GM19463 (cell line): ENCODE data around the gene ZNF536.
"Not testable (repeated sequence)": the region's sequence is repeated elsewhere in the genome, so short reads cannot be mapped to it uniquely, and the experiment has no call there.

Experiments used
- ATAC-seq: cut with Tn5 transposase; IDR thresholded peaks from one replicate; pipeline ENCODE4 v1.9.1; 2021; ENCODE audit warnings: mild to moderate bottlenecking, moderate library complexity; ENCODE audit not compliant: unreplicated experiment

The ZNF536 gene

GRCh38 chr19:30408734-30409301 lies 36.6 kb downstream of the ZNF536 start:
- ATAC-seq = no peak

- no peak for ATAC-seq
Measured at GRCh38 chr19:30411714-30412113, 39.5 kb downstream of the ZNF536 start.

DNA sequence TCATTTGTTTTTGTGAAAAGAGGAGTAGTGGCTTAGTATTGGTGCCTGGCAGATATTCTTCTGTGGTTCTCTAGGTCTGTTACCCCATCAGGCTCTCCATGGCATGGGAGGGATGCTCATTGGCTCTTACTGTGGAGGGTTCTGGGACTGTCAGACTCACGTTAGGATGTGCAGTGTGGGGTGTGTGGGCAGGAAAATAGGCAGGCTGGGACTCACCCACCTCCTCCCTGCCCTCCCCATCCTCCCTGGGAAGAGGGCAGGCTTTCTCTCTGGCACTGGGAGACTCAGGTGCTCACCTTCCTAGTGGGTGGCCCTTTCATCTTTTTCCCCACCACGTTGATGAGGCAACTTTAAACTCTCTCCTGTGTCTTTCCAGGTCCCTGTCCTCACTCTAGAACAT lies 44.2 kb downstream of the ZNF536 start:
- no peak for ATAC-seq

DNA sequence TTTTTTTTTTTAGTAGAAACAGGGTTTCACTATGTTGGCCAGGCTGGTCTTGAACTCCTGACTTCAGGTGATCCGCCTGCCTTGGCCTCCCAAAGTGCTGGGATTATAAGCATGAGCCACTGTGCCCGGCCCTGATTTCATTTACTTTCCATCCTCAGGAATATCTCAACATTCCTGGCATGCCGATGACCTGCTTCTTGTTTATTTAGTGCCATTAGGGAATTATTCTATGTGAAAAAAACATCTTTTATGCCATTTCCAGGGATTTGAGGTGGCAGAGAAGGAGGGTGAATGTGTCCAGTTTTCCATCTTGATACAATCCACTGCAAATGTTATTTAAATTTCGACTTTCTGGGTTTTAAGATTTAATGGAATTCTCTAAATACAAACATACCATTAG lies 45.0 kb downstream of the ZNF536 start:
- not testable (repeated sequence) for ATAC-seq

- ATAC-seq = no peak
Measured at GRCh38 chr19:30419568-30420180, 47.5 kb downstream of the ZNF536 start.

GRCh38 chr19:30420316-30420715 lies 48.1 kb downstream of the ZNF536 start:
- no peak for ATAC-seq

DNA sequence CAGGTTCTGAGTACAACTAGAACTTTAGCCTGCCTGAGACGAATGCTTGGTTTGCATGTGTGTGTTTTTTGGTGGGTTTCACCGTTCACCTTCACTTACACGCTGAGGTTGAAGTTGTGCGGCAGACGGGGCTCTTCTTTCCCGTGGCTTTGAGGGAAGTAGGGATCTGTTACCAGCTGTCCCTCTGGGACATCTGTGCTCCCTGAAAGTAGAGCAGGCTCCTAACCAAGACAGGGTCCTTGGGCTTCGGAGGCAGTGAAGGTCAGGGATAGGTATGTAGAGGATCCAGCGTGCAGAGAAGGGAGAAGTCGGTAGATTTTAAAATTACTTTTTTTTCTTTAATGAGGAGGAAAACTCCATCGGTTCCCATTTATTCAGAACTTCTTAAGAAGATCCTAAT lies 48.7 kb downstream of the ZNF536 start:
- no peak for ATAC-seq

- ATAC-seq = no peak
Measured at GRCh38 chr19:30421571-30421970, 49.4 kb downstream of the ZNF536 start.

DNA sequence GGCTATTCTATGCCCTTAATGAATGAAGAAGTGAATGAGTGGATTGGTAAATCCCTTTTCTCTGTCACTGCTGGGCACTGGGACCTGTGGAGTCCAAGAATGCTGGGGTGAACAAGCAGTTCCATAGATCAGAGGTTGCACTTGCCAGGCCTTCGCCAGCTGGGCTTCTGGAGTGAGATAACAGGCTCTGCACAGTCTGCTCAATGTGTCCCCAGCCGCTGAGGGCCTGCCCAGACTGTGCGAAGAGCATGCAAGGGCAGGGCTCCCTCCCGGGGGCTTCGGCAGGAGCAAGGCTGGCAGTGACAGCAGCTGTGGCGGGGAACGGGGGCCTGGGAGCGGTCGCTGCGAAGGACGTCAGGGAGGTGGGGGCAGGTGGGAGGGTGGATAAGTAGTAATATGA lies 51.3 kb downstream of the ZNF536 start:
- no peak for ATAC-seq

GRCh38 chr19:30425885-30426838 lies 54.0 kb downstream of the ZNF536 start:
- no peak for ATAC-seq

DNA sequence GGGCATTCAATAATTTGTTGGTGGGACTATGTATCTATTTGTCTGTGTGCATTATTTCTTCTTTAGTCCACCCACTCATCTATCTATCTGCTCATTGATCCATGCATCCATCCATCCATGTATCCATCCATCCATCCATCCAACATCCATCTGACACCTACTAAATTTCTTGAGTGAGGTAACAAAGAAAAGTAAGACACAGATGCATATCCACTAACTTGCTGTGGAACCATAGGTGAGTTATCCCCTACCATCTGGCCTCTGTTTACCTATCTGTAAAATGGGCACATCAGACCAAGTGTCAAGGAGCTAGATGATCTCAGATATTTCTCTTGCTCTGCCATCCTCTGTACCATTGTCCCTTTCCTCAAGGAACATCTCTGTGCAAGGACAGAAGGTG lies 54.7 kb downstream of the ZNF536 start:
- no peak for ATAC-seq

DNA sequence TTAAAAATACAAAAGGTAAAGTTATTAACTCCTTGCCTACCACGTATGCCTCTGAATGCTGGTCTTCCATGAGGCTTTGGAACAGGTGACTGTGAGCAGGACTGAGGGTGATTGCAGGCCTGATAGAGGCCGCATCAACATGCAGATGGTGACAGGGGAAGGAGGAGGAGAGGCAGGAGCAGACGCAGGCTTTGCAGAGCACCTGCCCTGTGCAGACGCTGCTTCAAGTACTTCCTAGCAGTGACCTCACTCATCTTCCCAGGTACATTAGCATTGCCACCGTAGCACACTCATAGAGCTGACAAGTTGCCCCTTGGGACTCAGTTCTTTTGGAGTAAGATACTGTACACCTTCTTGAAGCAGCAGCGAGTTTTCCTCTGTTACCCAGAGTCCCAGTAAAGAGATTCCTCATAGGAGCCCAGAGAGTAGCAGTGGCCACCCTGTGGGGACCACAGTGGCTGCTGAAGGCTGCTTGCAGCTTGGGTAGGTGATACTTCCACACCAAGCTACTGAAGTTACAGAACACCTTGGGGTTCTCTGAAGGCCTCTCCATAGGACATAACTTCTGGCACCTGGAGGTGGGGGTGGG lies 56.0 kb downstream of the ZNF536 start:
- ATAC-seq = no peak

- no peak for ATAC-seq
Measured at GRCh38 chr19:30428844-30429243, 56.7 kb downstream of the ZNF536 start.

GRCh38 chr19:30430206-30430734 lies 58.1 kb downstream of the ZNF536 start:
- no peak for ATAC-seq

DNA sequence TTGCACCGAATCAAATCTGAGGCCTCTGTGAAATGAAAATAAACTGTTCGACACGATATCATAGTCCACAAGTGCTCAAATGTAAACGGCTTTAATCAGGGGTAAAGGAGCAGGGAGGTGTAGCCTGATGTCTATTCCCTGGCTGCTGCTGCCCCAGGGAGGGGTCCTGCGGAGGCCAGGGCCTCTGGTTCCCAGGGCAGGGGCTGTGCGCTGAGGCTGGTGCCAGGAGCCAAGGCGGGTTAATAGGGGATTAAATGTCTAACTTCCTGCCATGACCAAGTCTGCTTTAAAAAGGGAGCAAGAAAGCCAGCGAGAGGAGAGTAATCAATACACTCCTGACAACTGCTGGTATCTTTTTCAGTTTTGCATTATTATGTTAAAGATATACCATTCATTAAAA lies 59.4 kb downstream of the ZNF536 start:
- ATAC-seq = no peak

DNA sequence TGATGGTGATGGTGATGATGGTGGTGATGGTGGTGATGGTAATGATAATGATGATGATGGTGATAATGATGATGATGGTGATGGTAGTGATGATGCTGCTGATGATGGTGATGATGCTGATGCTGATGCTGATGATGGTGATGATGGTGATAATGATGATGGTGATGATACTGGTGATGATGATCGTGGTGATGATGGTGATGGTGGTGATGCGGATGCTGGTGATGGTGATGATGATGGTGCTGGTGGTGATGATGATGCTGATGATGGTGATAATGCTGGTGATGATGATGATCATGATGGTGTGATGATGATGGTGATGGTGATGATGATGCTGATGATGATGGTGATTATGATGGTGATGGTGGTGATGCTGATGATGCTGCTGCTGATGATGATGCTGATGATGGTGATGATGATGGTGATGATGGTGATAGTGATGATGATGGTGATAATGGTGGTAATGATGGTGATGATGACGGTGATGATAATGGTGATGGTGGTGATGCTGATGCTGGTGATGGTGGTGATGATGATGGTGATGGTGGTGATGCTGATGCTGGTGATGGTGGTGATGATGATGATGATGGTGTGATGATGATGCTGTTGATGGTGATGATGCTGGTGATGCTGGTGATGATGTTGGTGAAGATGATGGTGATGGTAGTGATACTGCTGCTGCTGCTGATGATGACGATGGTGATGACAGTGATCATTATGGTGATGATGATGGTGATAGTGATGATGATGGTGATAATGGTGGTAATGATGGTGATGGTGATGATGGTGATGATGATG lies 62.8 kb downstream of the ZNF536 start:
- no peak for ATAC-seq

DNA sequence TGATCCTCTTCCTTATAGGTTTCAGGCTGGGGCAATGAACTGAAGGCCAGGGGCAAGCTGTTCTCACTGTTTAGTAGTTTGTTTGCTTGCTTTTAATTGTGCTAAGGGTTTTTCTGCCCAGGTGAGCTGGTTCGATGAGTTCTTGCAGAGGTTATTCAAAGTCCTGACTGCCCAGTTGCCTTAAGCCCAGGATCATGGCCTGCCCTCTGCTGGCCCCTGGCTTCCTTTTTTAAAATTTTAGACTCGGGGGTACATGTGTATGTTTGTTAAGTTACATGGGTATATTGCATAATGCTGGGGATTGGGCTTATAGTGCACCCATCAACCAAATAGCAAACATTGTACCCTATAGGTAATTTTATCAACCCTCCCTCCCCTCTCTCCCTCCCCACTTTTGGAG lies 65.7 kb downstream of the ZNF536 start:
- ATAC-seq = no peak

GRCh38 chr19:30439310-30439709 lies 67.1 kb downstream of the ZNF536 start:
- no peak for ATAC-seq

DNA sequence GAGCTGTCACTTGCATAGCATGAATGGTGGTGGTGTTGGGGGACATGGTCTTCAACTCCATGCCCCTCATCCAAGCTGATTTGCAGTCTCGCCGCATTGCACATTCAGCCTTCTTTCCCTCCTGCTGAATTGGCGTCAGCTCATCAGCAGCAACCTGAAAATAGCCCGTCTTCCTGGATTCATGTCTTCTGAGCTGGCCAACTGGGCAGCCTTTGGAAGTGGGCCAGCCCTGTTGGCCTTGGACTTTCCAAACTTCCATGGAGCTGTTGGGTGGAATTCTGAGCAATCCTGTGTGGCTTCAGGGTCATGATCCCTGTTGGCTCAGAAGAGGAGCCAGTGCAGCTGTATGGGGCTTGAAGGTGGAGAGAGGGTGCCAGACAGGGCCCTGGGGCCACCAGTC lies 68.8 kb downstream of the ZNF536 start:
- ATAC-seq = no peak

DNA sequence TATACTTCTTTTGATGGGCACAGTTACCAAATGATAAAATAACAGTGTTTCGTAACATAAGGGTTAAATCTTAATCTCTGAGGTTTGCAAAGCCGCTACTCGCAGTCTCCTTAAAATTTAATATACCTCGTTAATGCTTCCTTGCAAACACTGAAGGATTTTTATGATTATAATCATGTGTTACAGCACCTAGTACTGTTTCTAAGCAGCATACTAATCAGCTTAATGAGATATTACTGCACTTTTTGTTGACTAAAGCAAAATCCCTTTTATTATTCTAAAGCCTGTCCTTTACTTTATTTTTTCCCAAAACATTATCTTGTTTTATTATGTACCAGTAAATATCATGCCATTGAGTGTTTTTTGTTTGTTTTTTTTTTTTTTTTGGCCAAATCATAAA lies 70.5 kb downstream of the ZNF536 start:
- ATAC-seq = no peak
